HG02870 (cell line): ENCODE results near the gene OR8D4.
A peak's percentile ranks its signal among the peaks of the same experiment; 100 is the strongest.
"Not testable (repeated sequence)": the region's sequence is repeated elsewhere in the genome, so short reads cannot be mapped to it uniquely, and the experiment has no call there.

Source experiments
- ATAC-seq: cut with Tn5 transposase; IDR thresholded peaks from one replicate; pipeline ENCODE4 v1.9.1; 2021; ENCODE audit warnings: mild to moderate bottlenecking, moderate library complexity; ENCODE audit not compliant: unreplicated experiment

The OR8D4 gene

DNA sequence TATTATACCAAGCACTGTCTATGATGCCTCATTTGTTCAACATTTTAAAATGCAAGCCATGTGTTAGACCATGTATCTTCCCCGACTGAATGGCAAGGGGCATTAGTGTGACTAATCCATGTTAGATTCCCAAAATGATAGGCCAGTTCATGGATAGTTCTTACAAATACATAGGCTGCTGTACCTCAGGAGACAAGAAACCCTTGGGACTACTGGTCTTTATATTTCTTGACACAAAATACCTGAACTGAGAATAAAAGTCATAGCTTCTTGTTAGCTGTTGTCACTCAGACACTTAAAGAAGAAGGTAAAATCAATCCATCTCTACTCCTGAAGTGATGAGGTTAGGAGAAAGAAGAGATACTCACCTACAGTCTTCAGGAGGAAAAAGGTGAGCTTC, at the start of gene OR8D4:
Gene OR8D4, plus strand, starts transcription at position 301 of the 400 bp plus-strand sequence. CDS start 4,265 bp downstream, outside the sequence.
- no peak for ATAC-seq

DNA sequence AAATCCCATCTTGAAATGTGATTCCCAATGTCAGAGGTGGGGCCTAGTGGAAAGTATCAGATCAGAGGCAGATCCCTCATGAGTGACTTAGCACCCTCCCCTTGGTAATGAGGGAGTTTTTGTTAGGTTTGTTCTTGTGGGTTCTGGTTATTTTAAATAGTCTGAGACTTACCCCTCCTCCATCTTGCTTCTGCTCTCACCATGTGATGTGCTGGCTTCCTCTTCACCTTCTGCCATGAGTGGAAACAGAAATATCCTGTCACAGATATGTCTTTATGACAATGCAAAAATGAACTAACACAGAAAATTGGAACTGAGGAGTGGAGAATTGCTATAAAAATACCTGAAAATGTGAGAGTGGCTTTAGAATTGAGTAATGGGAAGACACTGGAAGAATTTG, 49.6 kb upstream of the OR8D4 start:
- ATAC-seq, result no peak

GRCh38 chr11:123853038-123853437, 48.9 kb upstream of the OR8D4 start:
- ATAC-seq, result no peak

- ATAC-seq, result no peak
These were observed 45.5 kb upstream of the OR8D4 start for GRCh38 chr11:123856444-123856843.

DNA sequence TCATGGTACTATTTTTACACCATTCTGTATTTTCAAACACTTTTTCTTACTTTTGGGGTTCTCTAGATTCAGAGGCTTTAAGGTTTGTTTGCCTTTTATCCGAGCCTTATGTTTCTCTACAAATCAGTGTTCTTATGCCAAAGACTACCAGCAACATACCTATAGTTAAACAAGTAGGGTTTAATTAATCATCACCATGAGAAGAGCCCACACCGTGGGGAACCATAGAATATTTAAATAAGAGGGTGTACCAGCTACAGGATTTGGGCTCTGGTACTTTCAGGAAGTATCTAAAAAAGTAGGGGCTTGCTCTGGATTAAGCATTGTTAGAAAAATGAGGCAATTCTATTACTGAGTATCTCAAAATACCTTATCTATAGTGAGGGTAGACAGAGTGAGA, 42.2 kb upstream of the OR8D4 start:
- no peak for ATAC-seq

DNA sequence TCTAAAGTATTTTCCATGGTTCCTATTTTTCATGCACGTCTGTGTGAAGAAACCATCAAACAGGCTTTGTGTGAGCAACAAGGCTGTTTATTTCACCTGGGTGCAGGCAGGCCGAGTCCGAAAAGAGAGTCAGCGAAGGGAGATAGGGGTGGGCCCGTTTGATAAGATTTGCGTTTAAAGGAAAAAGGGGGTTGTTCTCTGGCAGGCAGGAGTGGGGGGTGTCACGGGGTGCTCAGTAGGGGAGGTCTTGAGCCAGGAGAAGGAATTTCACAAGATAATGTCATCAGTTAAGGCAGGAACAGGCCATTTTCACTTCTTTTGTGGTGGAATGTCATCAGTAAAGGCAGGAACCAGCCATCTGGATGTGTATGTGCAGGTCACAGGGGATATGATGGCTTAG, 36.7 kb upstream of the OR8D4 start:
- not testable (repeated sequence) for ATAC-seq

GRCh38 chr11:123867795-123868194, 34.2 kb upstream of the OR8D4 start:
- not testable (repeated sequence) for ATAC-seq

- ATAC-seq, result no peak
These were observed 21.1 kb upstream of the OR8D4 start for GRCh38 chr11:123880912-123881311.

DNA sequence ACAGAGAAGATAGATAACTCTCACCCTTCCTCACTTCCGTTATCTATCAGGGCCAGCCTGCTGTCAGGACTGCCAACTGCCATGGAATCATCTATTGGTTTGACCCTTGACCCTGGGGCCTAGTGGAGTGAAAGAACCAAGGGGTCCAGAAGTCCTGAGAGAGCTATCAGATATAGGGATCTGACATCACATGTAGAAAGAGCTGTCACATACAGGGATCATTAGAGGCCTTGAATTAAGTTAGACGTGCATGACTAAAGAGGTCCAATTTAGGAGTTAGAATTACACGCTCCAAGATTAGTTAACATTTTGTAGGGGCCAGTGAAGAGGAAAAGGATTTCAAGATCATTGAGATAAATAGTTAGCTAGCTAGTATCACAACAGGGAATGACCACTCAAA, 16.4 kb upstream of the OR8D4 start, which contains the start of gene TMEM225:
Gene TMEM225, minus strand, starts transcription at position 101 of the 400 bp plus-strand sequence. CDS start 245 bp downstream, outside the sequence.
- no peak for ATAC-seq

DNA sequence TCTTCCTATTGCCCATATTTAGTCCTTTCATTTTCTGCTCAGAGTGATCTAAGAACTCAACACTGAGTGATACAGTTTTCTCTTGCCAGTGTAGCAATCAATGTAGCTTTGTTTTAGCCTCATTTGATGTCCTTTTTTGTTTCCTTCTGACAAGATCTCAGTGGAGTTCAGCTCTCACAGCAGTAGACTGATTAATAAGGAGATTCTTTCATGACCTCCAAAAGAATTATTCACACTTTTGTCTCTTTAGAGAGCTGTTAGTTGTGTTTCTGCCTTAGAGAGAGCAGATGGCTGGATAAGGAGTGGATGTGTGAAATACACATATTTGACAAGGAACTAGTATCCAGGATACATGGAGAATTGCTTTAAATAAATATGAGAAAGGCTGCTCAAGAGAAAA, 9.9 kb upstream of the OR8D4 start:
- no peak for ATAC-seq

GRCh38 chr11:123899792-123900191, 2.2 kb upstream of the OR8D4 start:
- ATAC-seq, result no peak

DNA sequence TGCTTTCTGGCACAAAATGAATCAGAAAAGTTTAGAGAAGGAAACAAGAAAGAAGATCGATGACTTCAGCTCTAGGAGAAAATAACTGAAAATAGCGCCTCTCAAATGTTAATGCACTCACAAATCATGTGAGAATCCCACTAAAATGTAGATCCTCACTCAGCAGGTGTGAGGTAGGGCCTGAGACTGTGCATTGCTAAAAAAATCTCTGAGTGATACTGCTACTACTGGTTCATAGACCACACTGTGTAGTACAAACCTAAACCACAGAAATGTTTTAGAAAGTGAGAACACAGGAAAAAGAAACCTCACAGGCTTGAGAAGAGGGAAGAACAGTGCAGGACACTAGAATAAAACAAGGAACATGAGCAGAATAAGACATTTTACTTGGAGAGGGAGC, 2.0 kb downstream of the OR8D4 start:
- ATAC-seq, result peak; percentile 96

GRCh38 chr11:123904932-123905331, 3.0 kb downstream of the OR8D4 start:
- no peak for ATAC-seq

GRCh38 chr11:123905826-123906225, 3.9 kb downstream of the OR8D4 start:
- ATAC-seq, result no peak

GRCh38 chr11:123920943-123921342, 19.0 kb downstream of the OR8D4 start:
- no peak for ATAC-seq

GRCh38 chr11:123924027-123924426, 22.1 kb downstream of the OR8D4 start:
- no peak for ATAC-seq

DNA sequence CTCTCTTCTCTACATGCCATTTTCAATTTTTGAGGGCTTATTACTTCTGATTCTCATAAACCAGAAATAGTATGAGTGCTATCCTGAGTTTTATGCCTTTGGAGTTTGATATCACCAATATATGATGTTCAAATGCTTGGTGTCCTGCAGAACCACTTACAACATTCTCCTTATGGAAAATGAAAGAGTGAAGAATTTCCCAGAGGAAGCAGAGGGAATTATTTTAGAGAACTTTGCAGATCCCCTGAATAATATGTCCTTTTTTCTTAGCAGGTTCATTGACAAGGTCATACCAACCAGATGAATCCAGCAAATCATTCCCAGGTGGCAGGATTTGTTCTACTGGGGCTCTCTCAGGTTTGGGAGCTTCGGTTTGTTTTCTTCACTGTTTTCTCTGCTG, 37.4 kb downstream of the OR8D4 start, which contains the start of gene OR4D5:
Gene OR4D5, plus strand, starts transcription at position 301 of the 400 bp plus-strand sequence. Its CDS starts 0 bp downstream, at position 301.
- ATAC-seq, result no peak

GRCh38 chr11:123942413-123942812, 40.4 kb downstream of the OR8D4 start:
- no peak for ATAC-seq

DNA sequence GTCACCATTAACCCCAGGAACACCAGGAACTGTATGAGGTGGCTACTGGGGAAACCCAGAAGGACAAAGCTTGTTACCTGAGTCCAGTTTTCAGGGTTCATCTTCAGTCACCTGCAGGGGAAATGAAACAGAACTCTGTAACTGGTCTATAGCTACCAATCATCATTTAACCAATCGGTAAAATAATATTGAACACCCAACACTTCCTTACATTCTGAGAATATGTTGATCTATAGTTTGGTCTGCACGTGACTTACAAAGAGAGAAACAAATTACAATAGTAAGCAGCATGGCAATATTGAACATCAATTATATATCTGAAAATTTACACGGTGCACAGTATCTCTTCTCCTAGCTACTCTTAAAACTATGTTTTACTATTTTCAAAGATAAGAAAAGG, 41.8 kb downstream of the OR8D4 start, which contains the start of gene OR6T1:
Gene OR6T1, minus strand, starts transcription at position 101 of the 400 bp plus-strand sequence. Its CDS starts 0 bp downstream, at position 101.
- ATAC-seq, result no peak

DNA sequence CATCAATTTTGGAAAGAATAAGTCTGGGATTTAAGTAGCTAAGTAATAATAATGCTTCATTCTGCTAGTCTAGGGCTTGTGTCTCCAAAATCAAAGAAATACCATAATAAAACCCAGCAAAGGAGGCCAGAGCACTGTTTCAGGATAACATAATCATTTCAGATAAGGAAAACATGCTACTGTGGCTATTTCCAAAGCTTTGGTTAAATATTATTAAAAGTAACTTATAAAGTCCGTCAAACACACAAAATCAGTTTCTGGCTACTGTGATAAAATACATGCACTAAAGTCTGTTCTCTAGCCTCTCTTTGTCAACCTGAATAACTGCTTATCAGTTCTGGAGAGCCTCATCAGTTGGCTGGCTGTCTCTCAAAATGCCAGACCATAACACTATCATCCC, 43.2 kb downstream of the OR8D4 start:
- no peak for ATAC-seq

- no peak for ATAC-seq
These were observed 54.8 kb downstream of the OR8D4 start for GRCh38 chr11:123956752-123957151.
